Gastroesophageal sphincter (tissue), 3 donors: Measurements from ENCODE around the gene EHHADH.

Source experiments
- EP300 ChIP-seq: sonication (generic); formaldehyde crosslinking; IDR thresholded peaks from one replicate; pipeline ENCODE4 v1.6.1; 2017; ENCODE audit warnings: antibody characterized with exemption, mild to moderate bottlenecking
- POLR2A ChIP-seq, 2 donors: fragments of 450-650 bp; IDR thresholded peaks; one replicate each; pipeline ENCODE4 v1.6.1; 2017; ENCODE audit warnings: antibody characterized with exemption in 2 of 2, mild to moderate bottlenecking in 2 of 2, moderate library complexity in 1 of 2
- POLR2AphosphoS5 ChIP-seq: sonication (generic); formaldehyde crosslinking; IDR thresholded peaks from one replicate; pipeline ENCODE4 v1.6.1; 2017; ENCODE audit warnings: antibody characterized with exemption
- TF ChIP-seq, protein P1 (sequence below), 4 experiments: fragments of 200-600 bp in 2 of 4; fragments of 450-650 bp in 2 of 4; sonication (generic) in 1 of 4; IDR thresholded peaks; one replicate each; pipeline ENCODE4 v1.5.1; 2017 to 2019; ENCODE audit warnings: antibody characterized with exemption in 4 of 4, mild to moderate bottlenecking in 2 of 4, moderate library complexity in 2 of 4

DNA sequence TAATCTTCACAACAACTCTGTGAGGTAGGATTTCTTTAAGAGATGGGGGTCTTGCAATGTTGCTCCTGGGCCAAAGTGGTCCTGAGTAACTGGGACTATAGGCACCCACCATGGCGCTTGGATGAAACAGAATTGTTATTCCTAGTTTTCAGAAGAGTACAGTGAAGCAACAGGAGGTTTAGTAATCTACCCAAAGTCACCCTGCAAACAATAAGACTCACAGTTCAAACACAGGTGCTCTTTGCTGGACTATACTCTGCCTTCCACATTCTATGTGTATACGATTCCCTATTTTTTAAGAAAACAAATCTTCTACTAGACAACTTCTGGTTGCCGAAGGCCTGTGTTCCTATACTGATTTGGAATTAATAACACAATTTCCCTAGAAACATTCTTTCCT, 109.1 kb downstream of the EHHADH start:
- TF ChIP-seq, protein P1, sequence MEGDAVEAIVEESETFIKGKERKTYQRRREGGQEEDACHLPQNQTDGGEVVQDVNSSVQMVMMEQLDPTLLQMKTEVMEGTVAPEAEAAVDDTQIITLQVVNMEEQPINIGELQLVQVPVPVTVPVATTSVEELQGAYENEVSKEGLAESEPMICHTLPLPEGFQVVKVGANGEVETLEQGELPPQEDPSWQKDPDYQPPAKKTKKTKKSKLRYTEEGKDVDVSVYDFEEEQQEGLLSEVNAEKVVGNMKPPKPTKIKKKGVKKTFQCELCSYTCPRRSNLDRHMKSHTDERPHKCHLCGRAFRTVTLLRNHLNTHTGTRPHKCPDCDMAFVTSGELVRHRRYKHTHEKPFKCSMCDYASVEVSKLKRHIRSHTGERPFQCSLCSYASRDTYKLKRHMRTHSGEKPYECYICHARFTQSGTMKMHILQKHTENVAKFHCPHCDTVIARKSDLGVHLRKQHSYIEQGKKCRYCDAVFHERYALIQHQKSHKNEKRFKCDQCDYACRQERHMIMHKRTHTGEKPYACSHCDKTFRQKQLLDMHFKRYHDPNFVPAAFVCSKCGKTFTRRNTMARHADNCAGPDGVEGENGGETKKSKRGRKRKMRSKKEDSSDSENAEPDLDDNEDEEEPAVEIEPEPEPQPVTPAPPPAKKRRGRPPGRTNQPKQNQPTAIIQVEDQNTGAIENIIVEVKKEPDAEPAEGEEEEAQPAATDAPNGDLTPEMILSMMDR (IDR thresholded peaks at IDR 0.05): no peak
- no peak for TF ChIP-seq POLR2A (IDR thresholded peaks at IDR 0.05)
- no peak for TF ChIP-seq POLR2AphosphoS5
- TF ChIP-seq EP300: no peak
